Calu3 (cell line): ENCODE results near the gene KCNK16. TPM values are rescaled to one million over a fixed set of nuclear protein-coding genes. Genes with fewer than 3 reads are reported as not detected.

Experiments used
- Bru-seq: library from RNA; stranded (reverse); fragments of 400-500 nt; gene quantifications from one replicate; lab custom pipeline; 2021; lab: Mats Ljungman, UMichigan
- BruChase-seq, 2 experiments: library from RNA; stranded (reverse); fragments of 400-500 nt; gene quantifications; one replicate each; lab custom pipeline; 2021; lab: Mats Ljungman, UMichigan
- BruUV-seq: library from RNA; stranded (reverse); fragments of 400-500 nt; replicated peaks from 2 replicates; lab custom pipeline; 2021; lab: Mats Ljungman, UMichigan
- CTCF ChIA-PET: fragments of 300-600 bp; sonication (Branson Sonifier 250); formaldehyde crosslinking; loops from one replicate; lab custom pipeline; 2022; ENCODE audit warnings: antibody characterized with exemption; lab: Charles Lee
- DNase-seq: peaks from one replicate; pipeline ENCODE4 v3.0.0; 2022
- H3K27ac Mint-ChIP-seq: one replicate; pipeline ENCODE4 v1.8.0; 2022; ENCODE audit warnings: mixed read lengths; ENCODE audit not compliant: unreplicated experiment
- H3K27me3 Mint-ChIP-seq: one replicate; pipeline ENCODE4 v1.8.0; 2022; ENCODE audit warnings: mixed read lengths; ENCODE audit not compliant: unreplicated experiment
- H3K36me3 Mint-ChIP-seq: one replicate; pipeline ENCODE4 v1.8.0; 2022; ENCODE audit warnings: mild to moderate bottlenecking, moderate library complexity, mixed read lengths; ENCODE audit not compliant: insufficient read depth, unreplicated experiment
- H3K4me1 Mint-ChIP-seq: one replicate; pipeline ENCODE4 v1.8.0; 2022; ENCODE audit warnings: mild to moderate bottlenecking, low read depth, mixed read lengths; ENCODE audit not compliant: unreplicated experiment
- H3K4me3 Mint-ChIP-seq: one replicate; pipeline ENCODE4 v1.8.0; 2022; ENCODE audit warnings: mild to moderate bottlenecking, low read depth, moderate library complexity, mixed read lengths; ENCODE audit not compliant: unreplicated experiment
- H3K9me3 Mint-ChIP-seq: one replicate; pipeline ENCODE4 v1.8.0; 2022; ENCODE audit warnings: low read depth, mixed read lengths; ENCODE audit not compliant: unreplicated experiment
- CTCF ChIP-seq: fragments of 200-600 bp; IDR thresholded peaks from one replicate; pipeline ENCODE4 v1.8.0; 2022; ENCODE audit warnings: antibody characterized with exemption; ENCODE audit not compliant: unreplicated experiment
- intact Hi-C: fragments of 100-400 bp; cut with micrococcal nuclease; formaldehyde crosslinking; loops from one replicate; pipeline ENCODE4 v1.10.0; 2022; ENCODE audit not compliant: unreplicated experiment
- long read RNA-seq: library from polyadenylated mRNA; stranded (forward); transcript quantifications from one replicate; pipeline ENCODE4 v2.0.0, GENCODE V29; 2022
- total RNA-seq: library from RNA; stranded (reverse); gene quantifications from 2 replicates; pipeline ENCODE4 v1.2.3, GENCODE V29; 2022

Gene KCNK16
- total RNA-seq, result not detected in 2 replicates
- Bru-seq, nascent RNA, result not detected
- not detected for BruChase-seq, experiment 1, labeled RNA remaining after a 6-hour chase
- BruChase-seq, experiment 2, labeled RNA remaining after a 2-hour chase, result not detected
- long read RNA-seq, result 0 reads

- Mint-ChIP-seq H3K36me3 (no peaks in the 10 kb centered on the region), H3K27ac (no peak within 1 kb of the TSS), H3K4me3 (no peak within 1 kb of the TSS), H3K27me3 (no peaks in the 10 kb centered on the region), H3K4me1 (no peaks in the 10 kb centered on the region), H3K9me3 (no peaks in the 10 kb centered on the region)
- DNase-seq, result no peak
- CTCF ChIA-PET, result no interaction called here
- BruUV-seq, result no TSS peak
- intact Hi-C loops, result no loop called here
- TF ChIP-seq CTCF, result no peak
Observed at GRCh38 chr6:39322306-39322850, at the start of gene KCNK16. Gene KCNK16 (minus strand): TSS chr6:39322702. CDS start chr6:39322540, 162 bp downstream.

GRCh38 chr6:39370390-39370789 is 47.9 kb upstream of the KCNK16 start:
- CTCF ChIA-PET, result interaction anchor here (1.0 kb wide), 1 partner anchor 8 kb away, joined by 5 read pairs; no protein-coding TSS in a partner anchor
- peaks cover 97% of the 10 kb centered on the region for H3K27me3 Mint-ChIP-seq
- BruUV-seq, result no TSS peak
- no peaks in the 10 kb centered on the region for H3K9me3 Mint-ChIP-seq
- H3K36me3 Mint-ChIP-seq, result no peaks in the 10 kb centered on the region
- no peak overlapping the region for H3K4me3 Mint-ChIP-seq
- peaks cover 3% of the 10 kb centered on the region for H3K4me1 Mint-ChIP-seq
- TF ChIP-seq CTCF, result no peak
- DNase-seq, result no peak
- intact Hi-C loops, result no loop called here
- no peak overlapping the region for H3K27ac Mint-ChIP-seq

- peaks cover 7% of the 10 kb centered on the region for H3K4me1 Mint-ChIP-seq
- peaks cover 97% of the 10 kb centered on the region for H3K27me3 Mint-ChIP-seq
- H3K36me3 Mint-ChIP-seq, result no peaks in the 10 kb centered on the region
- no peak overlapping the region for H3K4me3 Mint-ChIP-seq
- CTCF ChIA-PET, result no interaction called here
- intact Hi-C loops, result no loop called here
- H3K9me3 Mint-ChIP-seq, result no peaks in the 10 kb centered on the region
- BruUV-seq, result no TSS peak
- no peak for DNase-seq
- H3K27ac Mint-ChIP-seq, result no peak overlapping the region
- TF ChIP-seq CTCF, result no peak
Observed at GRCh38 chr6:39369987-39370386, 47.5 kb upstream of the KCNK16 start.

- intact Hi-C loops, result no loop called here
- no peak for DNase-seq
- Mint-ChIP-seq H3K27me3 (peaks cover 98% of the 10 kb centered on the region), H3K36me3 (no peaks in the 10 kb centered on the region), H3K4me1 (peaks cover 7% of the 10 kb centered on the region), H3K4me3 (no peak overlapping the region), H3K27ac (no peak overlapping the region), H3K9me3 (no peaks in the 10 kb centered on the region)
- CTCF ChIA-PET, result no interaction called here
- no TSS peak for BruUV-seq
- no peak for TF ChIP-seq CTCF
Observed at GRCh38 chr6:39367700-39368099, 45.2 kb upstream of the KCNK16 start.
